Skeletal muscle satellite cell (primary cell): ENCODE measurements around the gene DNAH8.

Experiments used
- H3K27me3 ChIP-seq: 2 replicates; pipeline ENCODE4 v1.7.0; 2013; ENCODE audit warnings: low read length; ENCODE audit not compliant: control insufficient read depth, insufficient read depth
- H3K36me3 ChIP-seq: 2 replicates; pipeline ENCODE4 v1.7.0; 2013; ENCODE audit warnings: mild to moderate bottlenecking, control low read depth, low read length; ENCODE audit not compliant: insufficient read depth
- H3K4me1 ChIP-seq: 2 replicates; pipeline ENCODE4 v1.7.0; 2013; ENCODE audit warnings: low read length; ENCODE audit not compliant: control insufficient read depth, insufficient read depth
- H3K4me2 ChIP-seq: 2 replicates; pipeline ENCODE4 v1.7.0; 2013; ENCODE audit warnings: mild to moderate bottlenecking, low read length
- H3K4me3 ChIP-seq: 2 replicates; pipeline ENCODE4 v1.7.0; 2013; ENCODE audit warnings: low read length
- H3K9ac ChIP-seq: 2 replicates; pipeline ENCODE4 v1.7.0; 2013; ENCODE audit warnings: mild to moderate bottlenecking, low read depth, low read length, moderate library complexity
- H3K9me3 ChIP-seq: replicated peaks from 2 replicates; pipeline ENCODE4 v1.7.0; 2013; ENCODE audit warnings: mild to moderate bottlenecking, control low read depth, low read length

Gene DNAH8

GRCh38 chr6:38804358-38804757 is 89.2 kb downstream of the DNAH8 start:
- Histone ChIP-seq H3K9ac (no peak overlapping the region), H3K9me3 (no peaks in the 10 kb centered on the region), H3K4me3 (no peak overlapping the region), H3K4me2 (no peak overlapping the region), H3K36me3 (no peaks in the 10 kb centered on the region), H3K4me1 (peaks cover 4% of the 10 kb centered on the region), H3K27me3 (peaks cover 5% of the 10 kb centered on the region)

GRCh38 chr6:38805127-38805655 is 90.1 kb downstream of the DNAH8 start:
- no peaks in the 10 kb centered on the region for H3K36me3 ChIP-seq
- H3K4me3 ChIP-seq = no peak overlapping the region
- H3K9ac ChIP-seq = no peak overlapping the region
- no peaks in the 10 kb centered on the region for H3K9me3 ChIP-seq
- H3K4me1 ChIP-seq = no peaks in the 10 kb centered on the region
- H3K4me2 ChIP-seq = no peak overlapping the region
- peaks cover 5% of the 10 kb centered on the region for H3K27me3 ChIP-seq

GRCh38 chr6:38805692-38806091 is 90.6 kb downstream of the DNAH8 start:
- H3K4me3 ChIP-seq = no peak overlapping the region
- H3K9ac ChIP-seq = no peak overlapping the region
- H3K36me3 ChIP-seq = no peaks in the 10 kb centered on the region
- H3K9me3 ChIP-seq = no peaks in the 10 kb centered on the region
- no peak overlapping the region for H3K4me2 ChIP-seq
- no peaks in the 10 kb centered on the region for H3K4me1 ChIP-seq
- H3K27me3 ChIP-seq = peaks cover 5% of the 10 kb centered on the region

GRCh38 chr6:38806271-38806670 is 91.2 kb downstream of the DNAH8 start:
- H3K4me1 ChIP-seq = no peaks in the 10 kb centered on the region
- no peaks in the 10 kb centered on the region for H3K36me3 ChIP-seq
- H3K4me3 ChIP-seq = no peak overlapping the region
- H3K4me2 ChIP-seq = no peak overlapping the region
- H3K27me3 ChIP-seq = peaks cover 5% of the 10 kb centered on the region
- H3K9ac ChIP-seq = no peak overlapping the region
- no peaks in the 10 kb centered on the region for H3K9me3 ChIP-seq

GRCh38 chr6:38806833-38807232 is 91.7 kb downstream of the DNAH8 start:
- H3K4me3 ChIP-seq = no peak overlapping the region
- peaks cover 8% of the 10 kb centered on the region for H3K27me3 ChIP-seq
- no peaks in the 10 kb centered on the region for H3K9me3 ChIP-seq
- H3K4me1 ChIP-seq = no peaks in the 10 kb centered on the region
- no peak overlapping the region for H3K4me2 ChIP-seq
- H3K9ac ChIP-seq = no peak overlapping the region
- H3K36me3 ChIP-seq = no peaks in the 10 kb centered on the region

- Histone ChIP-seq H3K4me1 (no peaks in the 10 kb centered on the region), H3K9me3 (no peaks in the 10 kb centered on the region), H3K27me3 (peaks cover 17% of the 10 kb centered on the region), H3K4me2 (no peak overlapping the region), H3K36me3 (no peaks in the 10 kb centered on the region), H3K9ac (no peak overlapping the region), H3K4me3 (no peak overlapping the region)
These were observed 92.9 kb downstream of the DNAH8 start for GRCh38 chr6:38808039-38808438.

- Histone ChIP-seq H3K4me3 (no peak overlapping the region), H3K9ac (no peak overlapping the region), H3K9me3 (no peaks in the 10 kb centered on the region), H3K36me3 (no peaks in the 10 kb centered on the region), H3K27me3 (peaks cover 12% of the 10 kb centered on the region), H3K4me2 (no peak overlapping the region), H3K4me1 (no peaks in the 10 kb centered on the region)
These were observed 98.1 kb downstream of the DNAH8 start for GRCh38 chr6:38813041-38813823.

GRCh38 chr6:38814761-38815160 is 99.7 kb downstream of the DNAH8 start:
- H3K4me1 ChIP-seq = no peaks in the 10 kb centered on the region
- no peaks in the 10 kb centered on the region for H3K36me3 ChIP-seq
- no peak overlapping the region for H3K4me2 ChIP-seq
- no peak overlapping the region for H3K9ac ChIP-seq
- H3K9me3 ChIP-seq = no peaks in the 10 kb centered on the region
- H3K27me3 ChIP-seq = peaks cover 12% of the 10 kb centered on the region
- no peak overlapping the region for H3K4me3 ChIP-seq

GRCh38 chr6:38815250-38815649 is 100.1 kb downstream of the DNAH8 start:
- no peaks in the 10 kb centered on the region for H3K4me1 ChIP-seq
- H3K4me3 ChIP-seq = no peak overlapping the region
- no peaks in the 10 kb centered on the region for H3K36me3 ChIP-seq
- no peaks in the 10 kb centered on the region for H3K9me3 ChIP-seq
- no peak overlapping the region for H3K4me2 ChIP-seq
- H3K27me3 ChIP-seq = peaks cover 16% of the 10 kb centered on the region
- no peak overlapping the region for H3K9ac ChIP-seq

- no peaks in the 10 kb centered on the region for H3K4me1 ChIP-seq
- H3K4me2 ChIP-seq = no peak overlapping the region
- H3K27me3 ChIP-seq = peaks cover 5% of the 10 kb centered on the region
- H3K9ac ChIP-seq = no peak overlapping the region
- H3K9me3 ChIP-seq = no peaks in the 10 kb centered on the region
- H3K36me3 ChIP-seq = no peaks in the 10 kb centered on the region
- H3K4me3 ChIP-seq = no peak overlapping the region
These were observed 103.6 kb downstream of the DNAH8 start for GRCh38 chr6:38818691-38819090.

GRCh38 chr6:38822963-38823362 is 107.9 kb downstream of the DNAH8 start:
- Histone ChIP-seq H3K4me1 (no peaks in the 10 kb centered on the region), H3K36me3 (no peaks in the 10 kb centered on the region), H3K27me3 (peaks cover 5% of the 10 kb centered on the region), H3K4me3 (no peak overlapping the region), H3K4me2 (no peak overlapping the region), H3K9ac (no peak overlapping the region), H3K9me3 (no peaks in the 10 kb centered on the region)
